GM04503 (cell line): ENCODE data around the gene C6orf62.
"Not testable (repeated sequence)": the region's sequence is repeated elsewhere in the genome, so short reads cannot be mapped to it uniquely, and the experiment has no call there.

Source experiments
- DNase-seq: peaks from one replicate; pipeline ENCODE4 v3.0.0-alpha.2; 2012; ENCODE audit warnings: low read depth

The C6orf62 gene

DNA sequence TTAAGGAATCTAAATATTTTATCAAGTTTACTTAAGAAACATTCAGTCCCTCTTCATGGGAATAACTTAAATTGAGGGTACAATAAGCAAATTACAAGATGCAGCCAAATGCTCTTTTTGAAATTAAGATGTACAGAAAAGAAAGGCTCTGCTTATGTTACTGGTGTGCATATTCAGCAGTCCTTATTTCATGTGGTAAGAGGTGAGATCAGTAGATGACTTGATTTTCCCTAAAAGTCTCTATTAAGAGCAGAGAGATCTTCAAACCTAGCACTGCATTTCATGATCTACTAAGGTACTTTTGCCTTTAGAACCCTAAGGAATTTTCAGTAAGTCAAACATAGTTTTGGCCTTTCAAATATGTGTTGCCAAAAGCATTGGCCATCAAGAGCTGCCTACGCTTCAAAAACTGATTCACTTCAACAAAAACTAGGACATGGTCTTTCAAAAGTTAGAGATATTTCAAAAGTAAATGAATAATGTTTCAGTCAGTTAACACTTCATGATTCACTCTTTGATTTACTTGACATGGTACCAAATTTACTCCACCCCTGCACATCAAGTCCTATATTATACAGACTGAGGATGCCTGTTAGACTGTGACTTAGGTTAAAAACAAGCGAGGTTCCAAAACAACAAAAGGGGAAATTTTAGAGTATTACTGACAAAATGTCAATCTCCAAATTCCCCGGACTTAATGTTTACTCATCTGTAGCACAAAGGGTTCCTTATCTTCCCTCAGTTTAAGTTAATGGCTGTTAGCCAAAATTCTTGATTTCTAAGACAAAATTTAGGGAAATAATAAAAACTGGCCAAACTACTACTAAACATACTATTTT lies 19.2 kb downstream of the C6orf62 start:
- DNase-seq = no peak

DNA sequence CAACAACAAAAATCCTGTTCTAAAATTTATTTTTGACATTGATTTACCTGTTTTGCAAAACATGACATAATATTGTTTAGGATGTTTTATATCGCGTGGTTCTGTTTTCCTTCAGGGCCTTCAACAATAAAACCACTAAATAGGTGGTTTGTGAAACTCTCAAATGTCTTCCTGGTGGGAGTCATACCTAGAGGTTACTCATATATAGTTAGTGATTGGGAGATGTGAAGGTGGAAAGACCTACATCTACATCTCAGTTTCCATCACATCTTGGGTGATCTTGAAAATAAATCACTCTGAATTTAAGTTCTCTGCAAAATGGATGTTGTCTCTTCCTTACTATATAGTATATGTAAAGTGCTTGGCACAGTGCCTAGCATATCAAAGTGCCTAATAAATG lies 22.9 kb downstream of the C6orf62 start:
- DNase-seq = no peak

DNA sequence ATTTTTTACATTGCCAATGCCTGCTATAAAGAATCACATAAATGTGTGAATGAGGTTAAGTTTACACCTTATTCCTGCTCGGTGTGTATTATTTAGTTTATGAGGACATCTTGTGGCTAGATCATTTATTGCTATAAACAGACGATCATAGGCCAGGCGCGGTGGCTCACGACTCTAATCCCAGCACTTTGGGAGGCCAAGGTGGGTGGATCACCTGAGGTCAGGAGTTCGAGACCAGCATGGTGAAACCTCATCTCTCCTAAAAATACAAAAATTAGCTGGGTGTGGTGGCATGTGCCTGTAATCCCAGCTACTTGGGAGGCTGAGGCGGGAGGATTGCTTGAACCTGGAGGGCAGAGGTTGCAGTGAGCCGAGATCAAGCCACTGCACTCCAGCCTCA lies 23.3 kb downstream of the C6orf62 start:
- not testable (repeated sequence) for DNase-seq

DNA sequence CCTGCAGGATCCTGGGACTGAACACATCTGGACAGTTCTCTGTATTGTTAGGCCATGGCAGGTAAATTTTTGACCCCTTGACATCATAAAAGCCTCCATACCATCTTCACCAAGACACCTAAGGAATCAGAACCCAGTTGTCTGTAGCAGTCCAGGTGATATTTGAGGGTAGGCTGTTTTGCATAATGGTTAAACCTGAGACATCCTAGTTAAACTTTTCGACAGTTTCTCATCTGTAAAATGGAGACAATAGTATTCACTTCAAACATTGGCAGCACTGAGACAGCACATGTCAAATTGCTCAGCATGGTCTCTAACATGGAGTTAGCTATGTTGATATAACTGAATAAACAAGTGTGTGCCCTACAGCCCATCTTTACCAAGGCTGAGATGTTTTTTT lies 24.8 kb downstream of the C6orf62 start:
- no peak for DNase-seq

DNA sequence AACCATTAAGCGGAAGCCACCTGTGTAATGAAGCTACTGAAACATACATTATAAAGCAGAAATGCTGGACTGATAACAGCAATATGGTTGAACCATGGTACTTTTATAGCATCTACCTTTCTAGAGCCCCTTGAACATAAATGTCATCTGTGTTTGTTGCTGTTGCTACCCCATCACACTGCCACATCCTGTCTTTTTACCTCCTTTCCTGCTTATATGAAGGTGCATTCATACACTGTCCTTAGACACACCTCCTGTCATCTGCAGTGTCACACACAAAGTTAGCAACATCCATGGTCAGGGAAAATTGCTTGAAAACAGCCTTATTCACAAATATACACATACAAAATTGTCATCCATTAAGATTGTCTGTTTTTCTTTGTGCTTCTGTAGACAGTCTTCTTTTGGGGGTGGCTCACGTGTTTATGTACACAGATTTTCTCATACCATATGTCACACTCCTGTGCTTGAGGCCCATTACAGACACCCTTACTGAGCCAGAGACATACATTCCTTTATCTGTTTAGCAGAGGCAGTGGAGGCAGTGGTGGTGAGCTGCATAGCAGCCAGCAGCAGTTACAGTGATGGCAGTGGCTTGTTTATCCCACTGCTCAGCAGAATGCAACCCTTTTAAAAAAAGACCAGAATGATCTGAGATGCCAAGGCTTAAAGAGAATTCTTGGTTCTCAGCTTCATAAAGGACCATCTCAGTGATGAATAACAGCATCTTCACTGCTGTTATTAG lies 25.9 kb downstream of the C6orf62 start:
- DNase-seq = no peak

DNA sequence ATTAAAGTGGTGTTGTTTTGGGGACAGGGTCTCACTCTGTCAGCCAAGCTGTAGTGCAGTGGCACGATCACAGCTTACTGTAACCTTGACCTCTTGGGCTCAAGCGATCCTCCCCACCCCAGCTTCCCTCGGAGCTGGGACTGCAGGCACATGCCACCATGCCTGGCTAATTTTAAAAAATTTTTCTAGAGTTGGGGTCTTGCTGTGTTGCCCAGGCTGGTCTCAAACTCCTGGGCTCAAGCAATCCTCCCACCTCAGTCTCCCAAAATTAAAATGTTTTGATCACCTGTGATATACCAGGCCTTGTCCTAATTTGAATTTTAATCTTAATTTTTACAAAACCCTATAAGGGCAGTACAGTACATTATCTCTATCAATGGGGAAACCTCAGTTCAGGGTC lies 26.5 kb downstream of the C6orf62 start:
- no peak for DNase-seq

DNA sequence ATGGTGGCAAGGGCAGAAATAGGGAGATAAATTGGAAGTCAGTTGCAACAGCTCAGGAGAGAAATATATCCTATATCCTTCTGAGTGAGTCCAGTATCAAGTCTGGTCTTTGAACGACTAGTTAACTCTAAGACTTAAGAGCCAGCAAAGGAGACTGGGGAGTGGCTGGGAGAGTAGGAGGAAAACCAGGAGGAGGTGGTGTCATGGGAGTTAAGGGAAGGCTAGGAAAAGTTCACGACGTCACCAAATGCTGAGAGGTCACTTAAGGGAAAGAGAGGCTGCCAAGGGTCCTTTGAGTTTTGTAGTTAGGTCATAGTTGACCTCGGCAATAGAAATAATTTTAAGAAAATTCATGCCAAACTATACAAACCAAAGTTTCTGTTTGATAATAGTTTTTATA lies 27.0 kb downstream of the C6orf62 start:
- DNase-seq = no peak

DNA sequence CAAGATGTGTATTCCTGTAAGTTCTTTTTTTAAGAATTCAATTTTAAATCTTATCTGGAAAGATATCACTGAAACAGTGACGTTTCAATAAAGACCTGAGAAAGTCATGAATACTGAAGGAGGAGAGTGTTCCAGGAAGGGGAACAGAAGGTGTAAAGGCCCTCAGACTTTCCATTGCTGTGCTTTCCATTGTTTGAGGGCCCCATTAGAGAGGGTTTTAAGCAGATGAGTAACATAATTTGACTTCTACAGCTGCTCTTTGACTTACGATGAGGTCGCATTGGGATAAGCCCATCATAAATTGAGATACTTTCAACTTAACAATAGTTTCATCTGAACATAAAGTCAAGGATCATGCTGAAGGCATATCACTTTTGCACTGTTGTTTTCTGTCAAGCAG lies 27.4 kb downstream of the C6orf62 start:
- DNase-seq = no peak

DNA sequence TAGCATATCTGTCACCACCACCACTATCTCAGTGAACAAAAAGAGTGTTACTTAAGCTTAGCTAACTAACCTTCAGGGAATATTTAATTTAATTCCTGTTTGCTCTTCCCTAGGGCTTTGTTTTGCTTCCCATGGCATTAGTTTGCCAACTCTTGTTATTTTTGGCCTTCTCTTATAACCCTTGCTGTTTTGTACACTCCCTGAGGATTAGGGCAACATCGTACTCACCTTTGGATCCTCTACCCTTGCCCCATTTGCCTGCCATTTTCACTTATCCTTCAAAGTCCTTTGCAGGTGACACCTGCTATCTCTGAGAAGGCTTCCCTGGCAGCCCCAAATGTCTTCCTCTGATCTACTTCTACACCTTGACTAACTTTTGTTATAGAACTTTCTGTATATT lies 28.4 kb downstream of the C6orf62 start:
- no peak for DNase-seq

DNA sequence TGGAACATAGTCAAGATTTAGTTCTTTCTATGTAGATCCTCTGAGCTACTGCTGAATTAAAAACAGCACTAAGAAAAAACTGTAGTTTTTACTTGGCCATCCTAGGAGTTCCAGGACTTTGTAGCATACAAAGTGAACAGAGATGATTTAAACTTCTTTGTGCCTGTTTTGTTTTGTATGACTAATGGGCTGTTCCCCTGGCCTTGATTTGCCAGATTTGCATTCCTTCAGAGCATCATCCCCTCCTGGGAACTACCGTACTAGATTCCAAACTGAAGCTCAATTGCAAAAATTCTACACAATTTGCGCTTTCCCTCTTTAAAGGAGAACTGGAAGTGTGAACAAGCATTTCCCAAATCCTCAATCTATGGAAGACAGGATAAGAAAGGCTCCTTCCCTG lies 29.0 kb downstream of the C6orf62 start:
- DNase-seq = peak; percentile 5

DNA sequence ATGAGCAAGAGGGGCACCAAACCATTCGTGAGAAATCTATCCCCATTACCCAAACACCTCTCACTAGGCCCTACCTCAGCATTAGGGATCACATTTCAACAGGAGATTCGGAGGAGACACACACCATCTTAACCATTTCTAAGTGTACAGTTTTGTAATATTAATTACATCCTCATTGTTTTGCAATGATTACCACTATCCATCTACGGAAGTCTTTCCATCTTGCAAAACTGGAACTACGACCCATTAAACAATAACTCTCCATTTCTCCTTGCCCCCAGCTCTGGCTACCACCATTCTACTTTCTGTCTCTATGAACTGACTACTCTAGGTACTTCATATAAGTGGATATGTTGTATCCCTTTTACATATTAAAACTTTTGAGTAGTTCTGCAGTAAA lies 32.0 kb downstream of the C6orf62 start:
- DNase-seq = no peak

DNA sequence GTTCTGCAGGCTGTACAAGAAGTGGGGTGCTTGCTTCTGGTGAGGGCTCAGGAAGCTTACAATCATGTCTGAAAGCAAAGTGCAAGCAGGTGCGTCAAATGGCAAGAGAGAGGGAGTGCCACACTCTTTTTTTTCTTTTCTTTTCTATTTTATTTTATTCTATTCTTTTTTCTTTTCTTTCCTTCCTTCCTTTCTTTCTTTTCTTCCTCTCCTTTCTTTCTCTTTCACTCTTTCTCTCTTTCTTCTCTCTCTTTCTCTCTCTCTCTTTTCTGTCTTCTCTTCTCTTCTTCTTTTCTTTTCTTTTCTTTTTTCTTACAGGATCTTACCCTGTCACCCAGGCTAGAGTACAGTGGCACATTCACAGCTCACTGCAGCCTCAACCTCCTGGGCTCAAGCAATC lies 32.5 kb downstream of the C6orf62 start:
- no peak for DNase-seq

DNA sequence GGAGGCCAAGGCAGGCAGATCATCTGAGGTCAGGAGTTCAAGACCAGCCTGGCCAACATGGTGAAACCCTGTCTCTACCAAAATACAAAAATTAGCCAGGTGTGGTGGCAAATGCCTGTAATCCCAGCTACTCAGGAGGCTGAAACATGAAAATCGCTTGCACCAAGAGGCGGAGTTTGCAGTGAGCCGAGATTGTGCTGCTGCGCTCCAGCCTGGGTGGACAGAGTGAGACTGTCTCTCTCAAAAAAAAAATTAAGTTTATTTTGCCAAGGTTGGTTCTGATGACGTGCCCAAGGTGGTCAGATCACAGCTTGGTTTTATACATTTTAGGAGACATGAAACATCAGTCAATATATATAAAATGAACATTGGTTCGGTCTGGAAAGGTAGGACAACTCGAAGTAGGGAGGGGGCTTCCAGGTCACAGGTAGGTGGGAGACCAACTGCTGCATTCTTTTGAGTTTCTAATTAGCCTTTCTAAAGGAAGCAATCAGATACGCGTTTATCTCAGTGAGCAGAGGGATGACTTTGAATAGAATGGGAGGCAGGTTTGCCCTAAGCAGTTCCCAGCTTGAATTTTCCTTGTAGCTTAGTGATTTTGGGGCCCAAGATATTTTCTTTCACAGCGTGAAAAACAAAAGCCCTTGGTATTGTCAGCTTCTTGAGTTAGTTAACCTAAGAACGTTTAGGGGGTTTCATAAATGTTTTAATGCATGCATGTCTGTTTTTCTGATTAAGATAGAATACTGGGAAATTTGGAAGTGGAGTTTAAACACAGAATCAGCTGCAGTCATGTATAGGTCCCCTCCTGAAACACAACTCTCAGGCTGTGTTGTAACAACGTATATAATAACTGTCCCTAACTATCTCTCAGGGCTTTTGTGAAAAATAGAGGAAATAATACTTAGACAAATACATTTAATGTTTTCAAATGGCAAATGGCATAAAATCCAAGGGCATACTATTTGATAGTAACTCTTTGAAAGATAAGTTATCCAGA lies 35.4 kb downstream of the C6orf62 start:
- DNase-seq = no peak

DNA sequence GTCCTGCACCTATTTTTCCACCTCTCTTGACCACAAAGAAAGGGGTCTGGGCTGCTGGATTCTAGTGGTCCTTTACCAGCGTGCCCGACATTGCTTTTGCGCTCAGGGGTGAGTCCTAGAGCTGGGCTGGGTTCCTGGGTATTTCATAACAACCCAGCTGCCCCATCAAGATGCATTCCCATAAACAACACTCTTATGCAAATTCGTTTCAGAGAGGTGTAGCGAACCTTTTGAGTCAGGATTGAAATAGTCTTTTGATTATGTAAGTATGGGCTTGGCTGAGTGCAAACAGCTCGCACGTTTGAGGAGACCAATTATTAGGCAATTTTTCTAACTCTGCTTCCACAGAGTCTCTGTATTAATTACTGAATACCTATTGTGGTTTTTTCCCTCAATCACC lies 38.4 kb downstream of the C6orf62 start:
- DNase-seq = no peak

DNA sequence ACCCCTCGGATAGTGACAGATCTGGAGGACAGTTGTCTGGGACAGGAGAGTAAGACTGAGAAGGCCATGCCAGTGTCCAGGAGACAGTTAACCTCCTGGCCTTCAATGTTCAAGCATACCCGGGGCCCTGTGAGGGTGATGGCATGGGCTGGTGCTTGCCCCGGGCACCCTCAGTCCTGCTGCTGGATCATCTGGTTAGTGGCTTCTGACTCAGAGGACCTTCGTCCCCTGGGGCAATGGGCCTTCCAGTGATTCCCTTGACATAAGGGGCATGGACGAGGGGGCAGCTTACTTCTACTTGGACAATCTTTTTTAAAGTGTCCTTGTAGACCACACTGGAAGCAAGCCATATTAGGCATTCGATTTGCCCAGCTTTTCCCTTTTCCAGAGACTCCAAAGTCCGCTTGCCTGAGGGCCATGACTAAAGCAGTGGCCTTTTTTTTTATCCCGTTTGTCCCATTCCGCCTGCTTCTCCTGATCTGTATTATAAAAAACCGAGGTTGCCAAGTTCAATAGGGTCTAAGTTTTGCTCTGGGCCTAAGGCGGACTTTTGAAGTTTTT lies 40.1 kb downstream of the C6orf62 start:
- DNase-seq = not testable (repeated sequence)

DNA sequence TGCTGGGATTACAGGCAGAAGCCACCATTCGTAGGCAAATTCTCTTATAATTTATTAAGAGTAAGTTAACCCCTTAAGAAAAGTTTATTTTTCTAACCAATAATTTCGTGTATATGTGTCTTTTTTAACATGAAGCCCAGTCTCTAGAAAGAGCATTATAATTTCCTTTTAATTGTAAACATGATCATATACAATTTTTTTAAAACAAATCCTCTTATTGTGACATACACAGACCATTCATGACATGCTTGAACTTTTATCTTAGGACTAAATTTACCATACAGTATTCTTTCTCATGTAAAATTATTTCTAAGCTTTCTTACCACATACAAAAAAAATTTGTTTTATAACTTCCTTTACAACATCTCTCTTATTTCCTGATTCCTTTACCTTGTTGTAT lies 45.3 kb downstream of the C6orf62 start:
- no peak for DNase-seq

DNA sequence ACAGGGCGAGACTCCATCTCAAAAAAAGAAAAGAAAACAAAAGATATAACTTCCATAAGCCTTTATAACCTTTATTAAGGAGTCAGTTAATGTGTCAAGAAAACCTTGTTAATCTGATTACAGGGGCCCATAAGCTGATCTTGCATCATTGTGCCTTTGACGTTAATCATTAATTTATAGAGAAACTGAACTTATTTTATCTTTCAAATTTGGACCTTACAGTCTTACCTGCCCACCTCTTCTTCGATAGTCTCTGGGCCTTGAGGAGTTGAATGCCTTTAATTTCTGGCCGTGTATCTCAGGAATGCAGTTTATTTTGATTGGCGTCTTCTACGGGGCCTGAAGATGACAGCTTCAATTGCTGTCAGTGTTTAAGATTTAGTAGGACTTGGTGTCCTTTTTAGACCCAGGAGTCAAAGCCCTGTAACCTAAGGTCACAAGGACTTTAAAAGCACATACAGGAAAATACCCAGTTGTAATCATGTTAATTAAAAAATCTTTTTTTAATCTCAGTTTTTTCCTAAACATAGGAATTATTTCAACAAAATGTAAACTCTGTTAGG lies 46.3 kb downstream of the C6orf62 start:
- DNase-seq = no peak

DNA sequence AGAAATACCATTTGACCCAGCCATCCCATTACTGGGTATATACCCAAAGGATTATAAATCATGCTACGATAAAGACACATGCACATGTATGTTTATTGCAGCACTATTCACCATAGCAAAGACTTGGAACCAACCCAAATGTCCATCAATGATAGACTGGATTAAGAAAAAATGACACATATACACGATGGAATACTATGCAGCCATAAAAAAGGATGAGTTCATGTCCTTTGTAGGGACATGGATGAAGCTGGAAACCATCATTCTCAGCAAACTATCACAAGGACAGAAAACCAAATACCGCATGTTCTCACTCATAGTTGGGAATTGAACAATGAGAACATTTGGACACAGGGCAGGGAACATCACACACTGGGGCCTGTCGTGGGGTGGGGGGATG lies 47.9 kb downstream of the C6orf62 start:
- DNase-seq = not testable (repeated sequence)

DNA sequence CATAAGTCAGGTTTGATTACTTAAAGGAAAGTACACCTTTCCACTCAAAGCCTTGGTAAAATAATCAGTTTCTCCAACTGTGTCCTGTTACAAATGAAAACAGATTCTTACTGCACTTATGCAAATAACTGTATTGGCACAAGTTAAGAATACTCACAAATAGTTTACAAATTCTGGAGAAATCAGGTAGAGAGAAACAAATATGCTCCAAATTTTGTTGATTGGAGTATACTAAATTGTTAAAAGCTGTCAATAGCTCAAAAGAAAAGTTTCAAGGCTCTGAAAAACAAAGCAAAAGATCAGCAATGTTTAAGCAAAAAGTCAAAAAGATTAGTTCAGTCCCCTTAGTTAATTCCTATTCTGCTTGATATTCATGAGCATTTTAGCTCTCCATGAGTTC lies 48.5 kb downstream of the C6orf62 start:
- not testable (repeated sequence) for DNase-seq

DNA sequence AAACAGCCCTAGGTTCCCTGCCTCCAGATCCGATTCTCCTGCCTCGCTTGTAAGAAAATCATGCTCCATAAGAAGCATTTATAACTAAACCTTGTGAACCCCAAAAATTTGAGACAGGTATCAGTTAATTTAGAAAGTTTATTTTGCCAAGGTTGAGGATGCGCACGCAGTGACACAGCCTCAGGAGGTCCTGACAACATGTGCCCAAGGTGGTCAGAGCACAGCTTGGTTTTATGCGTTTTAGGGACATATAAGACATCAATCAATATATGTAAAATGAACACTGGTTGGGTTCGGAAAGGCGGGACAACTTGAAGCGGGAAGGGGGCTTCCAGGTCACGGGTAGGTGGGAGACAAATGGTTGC lies 50.0 kb downstream of the C6orf62 start:
- no peak for DNase-seq
